Neural progenitor cell (in vitro differentiated cells): ENCODE results near the gene OTX1. TPM values are rescaled to one million over a fixed set of nuclear protein-coding genes. Genes with fewer than 3 reads are reported as not detected.

ENCODE experiments used
- DNase-seq: peaks from one replicate; pipeline ENCODE4 v3.0.0-alpha.2; 2016; ENCODE audit warnings: low spot score
- H2AFZ ChIP-seq: fragments of 200-600 bp; sonication (generic); replicated peaks from 2 replicates; pipeline ENCODE4 v1.6.1; 2016; ENCODE audit warnings: antibody characterized with exemption
- H3F3A ChIP-seq: fragments of 200-600 bp; sonication (generic); 2 replicates; pipeline ENCODE4 v1.6.1; 2016; ENCODE audit warnings: antibody characterized with exemption, low read depth
- H3K27ac ChIP-seq: fragments of 200-600 bp; sonication (generic); 2 replicates; pipeline ENCODE4 v1.5.1; 2016; ENCODE audit warnings: mild to moderate bottlenecking
- H3K27me3 ChIP-seq: fragments of 200-600 bp; sonication (generic); 2 replicates; pipeline ENCODE4 v1.6.1; 2016; ENCODE audit warnings: mild to moderate bottlenecking, moderate library complexity
- H3K36me3 ChIP-seq: fragments of 200-600 bp; sonication (generic); 2 replicates; pipeline ENCODE4 v1.5.1; 2016
- H3K4me1 ChIP-seq: fragments of 200-600 bp; sonication (generic); 2 replicates; pipeline ENCODE4 v1.6.1; 2016; ENCODE audit warnings: mixed run types
- H3K4me2 ChIP-seq: fragments of 200-600 bp; sonication (generic); 2 replicates; pipeline ENCODE4 v1.6.1; 2016
- H3K4me3 ChIP-seq: fragments of 200-600 bp; sonication (generic); 2 replicates; pipeline ENCODE4 v1.5.1; 2016
- H3K79me2 ChIP-seq: fragments of 200-600 bp; sonication (generic); 2 replicates; pipeline ENCODE4 v1.6.1; 2016; ENCODE audit warnings: low read depth
- H3K9ac ChIP-seq: fragments of 200-600 bp; sonication (generic); 2 replicates; pipeline ENCODE4 v1.6.1; 2016
- H3K9me3 ChIP-seq: fragments of 200-600 bp; sonication (generic); 2 replicates; pipeline ENCODE4 v1.5.1; 2016; ENCODE audit warnings: low read depth
- H4K20me1 ChIP-seq: fragments of 200-600 bp; sonication (generic); 2 replicates; pipeline ENCODE4 v1.6.1; 2016; ENCODE audit warnings: low read depth
- H3K27ac Mint-ChIP-seq: 3 replicates; pipeline ENCODE4 v1.8.0; 2021; ENCODE audit warnings: mixed read lengths
- H3K27me3 Mint-ChIP-seq: 2 replicates; pipeline ENCODE4 v1.8.0; 2022; ENCODE audit warnings: low read depth, mild to moderate bottlenecking, inconsistent platforms, moderate library complexity, mixed read lengths; ENCODE audit not compliant: insufficient read depth
- H3K36me3 Mint-ChIP-seq: 3 replicates; pipeline ENCODE4 v1.8.0; 2021; ENCODE audit warnings: mixed read lengths
- H3K4me1 Mint-ChIP-seq: 3 replicates; pipeline ENCODE4 v1.8.0; 2021; ENCODE audit warnings: mixed read lengths
- H3K4me3 Mint-ChIP-seq: 3 replicates; pipeline ENCODE4 v1.8.0; 2021; ENCODE audit warnings: mild to moderate bottlenecking, moderate library complexity, mixed read lengths
- H3K9me3 Mint-ChIP-seq: 3 replicates; pipeline ENCODE4 v1.8.0; 2020; ENCODE audit warnings: mixed read lengths
- EZH2 ChIP-seq: fragments of 200-600 bp; sonication (generic); IDR thresholded peaks from 2 replicates; pipeline ENCODE4 v1.6.1; 2017; ENCODE audit warnings: antibody characterized with exemption, mild to moderate bottlenecking, moderate library complexity
- EZH2phosphoT487 ChIP-seq: fragments of 200-600 bp; sonication (generic); IDR thresholded peaks from 2 replicates; pipeline ENCODE4 v1.6.1; 2017; ENCODE audit warnings: antibody characterized with exemption
- total RNA-seq: library from RNA; depleted of rRNA; stranded (reverse); fragments of >200 nt; gene quantifications from 2 replicates; pipeline ENCODE4 v1.2.3, GENCODE V29; 2015; ENCODE audit warnings: low replicate concordance
- TF ChIP-seq, protein P1 (sequence below): fragments of 200-600 bp; sonication (generic); IDR thresholded peaks from 2 replicates; pipeline ENCODE4 v1.5.1; 2017; ENCODE audit warnings: antibody characterized with exemption, mild to moderate bottlenecking

Gene OTX1
- total RNA-seq, 1 donor from 2014 or later, result 7.9 TPM

DNA sequence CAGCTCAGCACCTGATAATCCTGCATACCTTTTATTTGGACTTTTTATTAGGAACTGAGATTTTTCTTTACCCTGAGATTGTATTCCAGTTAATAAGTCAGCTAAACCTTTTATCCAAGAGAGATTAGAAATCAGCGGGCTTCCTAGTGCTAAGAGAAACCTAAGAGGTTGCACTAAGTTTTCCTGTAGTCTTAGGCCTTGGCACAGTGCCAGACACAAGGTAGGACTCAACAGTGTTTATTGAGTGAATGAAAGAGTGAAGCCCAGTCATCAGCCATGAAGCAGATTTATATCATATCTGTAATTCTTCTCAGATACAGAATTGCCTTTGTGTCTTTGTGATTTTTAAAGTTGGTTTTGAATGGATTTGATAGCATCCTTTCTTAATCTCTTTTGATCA is 13.6 kb downstream of the OTX1 start:
- peaks cover 48% of the 10 kb centered on the region for H3F3A ChIP-seq
- Mint-ChIP-seq H3K27ac (no peak overlapping the region), H3K27me3 (peaks cover 10% of the 10 kb centered on the region), H3K9me3 (peaks cover 4% of the 10 kb centered on the region), H3K4me3 (no peak overlapping the region), H3K4me1 (peaks cover 11% of the 10 kb centered on the region), H3K36me3 (peaks cover 7% of the 10 kb centered on the region)
- H3K4me2 ChIP-seq, result no peak overlapping the region
- H3K27ac ChIP-seq, result no peak overlapping the region
- H4K20me1 ChIP-seq, result no peaks in the 10 kb centered on the region
- H3K79me2 ChIP-seq, result no peaks in the 10 kb centered on the region
- H3K27me3 ChIP-seq, result peaks cover 52% of the 10 kb centered on the region
- H3K36me3 ChIP-seq, result no peaks in the 10 kb centered on the region
- no peak for TF ChIP-seq EZH2
- TF ChIP-seq, protein P1, sequence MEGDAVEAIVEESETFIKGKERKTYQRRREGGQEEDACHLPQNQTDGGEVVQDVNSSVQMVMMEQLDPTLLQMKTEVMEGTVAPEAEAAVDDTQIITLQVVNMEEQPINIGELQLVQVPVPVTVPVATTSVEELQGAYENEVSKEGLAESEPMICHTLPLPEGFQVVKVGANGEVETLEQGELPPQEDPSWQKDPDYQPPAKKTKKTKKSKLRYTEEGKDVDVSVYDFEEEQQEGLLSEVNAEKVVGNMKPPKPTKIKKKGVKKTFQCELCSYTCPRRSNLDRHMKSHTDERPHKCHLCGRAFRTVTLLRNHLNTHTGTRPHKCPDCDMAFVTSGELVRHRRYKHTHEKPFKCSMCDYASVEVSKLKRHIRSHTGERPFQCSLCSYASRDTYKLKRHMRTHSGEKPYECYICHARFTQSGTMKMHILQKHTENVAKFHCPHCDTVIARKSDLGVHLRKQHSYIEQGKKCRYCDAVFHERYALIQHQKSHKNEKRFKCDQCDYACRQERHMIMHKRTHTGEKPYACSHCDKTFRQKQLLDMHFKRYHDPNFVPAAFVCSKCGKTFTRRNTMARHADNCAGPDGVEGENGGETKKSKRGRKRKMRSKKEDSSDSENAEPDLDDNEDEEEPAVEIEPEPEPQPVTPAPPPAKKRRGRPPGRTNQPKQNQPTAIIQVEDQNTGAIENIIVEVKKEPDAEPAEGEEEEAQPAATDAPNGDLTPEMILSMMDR, result no peak
- no peak for TF ChIP-seq EZH2phosphoT487
- no peak for DNase-seq
- no peak overlapping the region for H3K4me3 ChIP-seq
- H3K4me1 ChIP-seq, result peaks cover 54% of the 10 kb centered on the region
- no peaks in the 10 kb centered on the region for H3K9me3 ChIP-seq
- H3K9ac ChIP-seq, result no peak overlapping the region
- H2AFZ ChIP-seq, result no peak overlapping the region

DNA sequence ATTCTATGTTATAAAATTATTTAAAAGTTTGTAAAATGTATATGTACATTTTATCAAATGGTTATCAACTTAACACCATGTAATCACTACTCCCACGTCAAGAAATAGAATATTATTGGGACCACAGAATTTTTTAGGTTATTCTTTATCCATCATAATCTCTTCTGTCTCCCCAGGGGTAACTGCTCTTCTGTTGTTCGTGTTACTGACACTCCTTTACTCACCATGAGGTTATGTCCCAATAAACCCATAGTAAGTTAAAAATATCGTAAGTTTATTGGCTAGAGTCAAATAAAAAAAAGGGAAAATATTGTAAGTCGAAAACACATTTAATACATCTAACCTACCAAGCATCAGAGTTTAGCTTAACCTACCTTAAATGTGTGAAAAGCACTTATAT is 14.0 kb downstream of the OTX1 start:
- TF ChIP-seq, protein P1, result no peak
- TF ChIP-seq EZH2 (no peak), EZH2phosphoT487 (no peak)
- H4K20me1 ChIP-seq, result no peaks in the 10 kb centered on the region
- no peak overlapping the region for H3K4me3 ChIP-seq
- H3K9ac ChIP-seq, result no peak overlapping the region
- peaks cover 11% of the 10 kb centered on the region for H3K4me1 Mint-ChIP-seq
- peaks cover 4% of the 10 kb centered on the region for H3K9me3 Mint-ChIP-seq
- peaks cover 51% of the 10 kb centered on the region for H3K4me1 ChIP-seq
- H3K27ac Mint-ChIP-seq, result no peak overlapping the region
- no peak overlapping the region for H3K4me2 ChIP-seq
- H3K36me3 ChIP-seq, result no peaks in the 10 kb centered on the region
- peaks cover 7% of the 10 kb centered on the region for H3K36me3 Mint-ChIP-seq
- DNase-seq, result no peak
- peaks cover 8% of the 10 kb centered on the region for H3K27me3 Mint-ChIP-seq
- H3K27me3 ChIP-seq, result peaks cover 47% of the 10 kb centered on the region
- H3K27ac ChIP-seq, result no peak overlapping the region
- H3K79me2 ChIP-seq, result no peaks in the 10 kb centered on the region
- no peaks in the 10 kb centered on the region for H3K9me3 ChIP-seq
- H3K4me3 Mint-ChIP-seq, result no peak overlapping the region
- H3F3A ChIP-seq, result peaks cover 43% of the 10 kb centered on the region
- H2AFZ ChIP-seq, result no peak overlapping the region

DNA sequence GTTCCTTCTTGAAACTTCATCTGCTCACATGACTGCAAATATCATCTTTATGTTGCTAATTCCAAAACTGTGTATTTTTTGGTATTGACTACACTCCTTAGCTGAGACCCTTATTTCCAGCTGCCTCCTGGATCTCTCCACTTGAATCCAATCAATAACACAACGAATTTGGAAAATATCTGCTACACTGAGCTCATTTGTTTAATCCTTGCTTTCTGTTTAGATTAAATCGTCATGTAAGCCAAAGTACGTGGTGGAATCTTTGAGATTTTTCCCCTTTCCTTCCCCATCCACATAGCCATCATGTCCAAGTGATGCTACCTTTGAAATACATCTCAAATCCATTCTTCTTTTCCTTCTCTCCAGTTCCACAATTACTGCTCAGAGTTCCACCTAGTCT is 15.6 kb downstream of the OTX1 start:
- peaks cover 3% of the 10 kb centered on the region for H3K36me3 Mint-ChIP-seq
- Histone ChIP-seq H2AFZ (no peak overlapping the region), H3K9ac (no peak overlapping the region), H3K9me3 (no peaks in the 10 kb centered on the region), H3K4me2 (peak overlapping the region; percentile 36), H3K27ac (peak overlapping the region; percentile 31), H3K36me3 (no peaks in the 10 kb centered on the region), H3K4me3 (no peak overlapping the region), H4K20me1 (no peaks in the 10 kb centered on the region), H3K4me1 (peaks cover 37% of the 10 kb centered on the region), H3F3A (peaks cover 27% of the 10 kb centered on the region), H3K79me2 (no peaks in the 10 kb centered on the region), H3K27me3 (peaks cover 31% of the 10 kb centered on the region)
- TF ChIP-seq, protein P1, result no peak
- TF ChIP-seq EZH2, result no peak
- peaks cover 6% of the 10 kb centered on the region for H3K4me1 Mint-ChIP-seq
- H3K9me3 Mint-ChIP-seq, result no peaks in the 10 kb centered on the region
- no peak for DNase-seq
- H3K4me3 Mint-ChIP-seq, result no peak overlapping the region
- H3K27ac Mint-ChIP-seq, result no peak overlapping the region
- no peaks in the 10 kb centered on the region for H3K27me3 Mint-ChIP-seq
